Measurements from ENCODE around the gene AK4.

DNA sequence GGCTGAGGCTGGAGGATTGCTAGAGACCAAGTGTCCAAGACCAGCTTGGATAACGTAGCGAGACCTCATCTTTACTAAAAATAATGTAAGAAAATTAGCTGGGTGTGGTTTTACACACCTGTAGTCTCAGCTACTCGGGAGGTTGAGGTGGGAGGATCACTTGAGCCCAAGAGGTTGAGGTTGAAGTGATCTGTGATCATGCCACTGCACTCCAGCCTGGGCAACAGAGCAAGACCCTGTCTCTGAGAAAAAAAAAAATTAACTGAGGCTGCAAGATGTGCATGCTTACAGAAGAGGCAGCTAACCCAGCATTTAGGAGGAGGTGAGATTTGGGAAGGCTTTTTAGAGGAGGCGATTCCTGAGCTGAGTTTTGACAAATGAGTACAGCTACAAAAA lies 9.5 kb downstream of the AK4 start:
- no peak for TF ChIP-seq POLR2A (IDR thresholded peaks at IDR 0.05)
- TF ChIP-seq, protein P1, sequence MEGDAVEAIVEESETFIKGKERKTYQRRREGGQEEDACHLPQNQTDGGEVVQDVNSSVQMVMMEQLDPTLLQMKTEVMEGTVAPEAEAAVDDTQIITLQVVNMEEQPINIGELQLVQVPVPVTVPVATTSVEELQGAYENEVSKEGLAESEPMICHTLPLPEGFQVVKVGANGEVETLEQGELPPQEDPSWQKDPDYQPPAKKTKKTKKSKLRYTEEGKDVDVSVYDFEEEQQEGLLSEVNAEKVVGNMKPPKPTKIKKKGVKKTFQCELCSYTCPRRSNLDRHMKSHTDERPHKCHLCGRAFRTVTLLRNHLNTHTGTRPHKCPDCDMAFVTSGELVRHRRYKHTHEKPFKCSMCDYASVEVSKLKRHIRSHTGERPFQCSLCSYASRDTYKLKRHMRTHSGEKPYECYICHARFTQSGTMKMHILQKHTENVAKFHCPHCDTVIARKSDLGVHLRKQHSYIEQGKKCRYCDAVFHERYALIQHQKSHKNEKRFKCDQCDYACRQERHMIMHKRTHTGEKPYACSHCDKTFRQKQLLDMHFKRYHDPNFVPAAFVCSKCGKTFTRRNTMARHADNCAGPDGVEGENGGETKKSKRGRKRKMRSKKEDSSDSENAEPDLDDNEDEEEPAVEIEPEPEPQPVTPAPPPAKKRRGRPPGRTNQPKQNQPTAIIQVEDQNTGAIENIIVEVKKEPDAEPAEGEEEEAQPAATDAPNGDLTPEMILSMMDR (IDR thresholded peaks at IDR 0.05) = no peak

All from breast epithelium (tissue), 3 donors.